HCT116 (cell line): ENCODE results near the gene UPF1. TPM values are rescaled to one million over a fixed set of nuclear protein-coding genes. Genes with fewer than 3 reads are reported as not detected.
"Not testable (repeated sequence)": the region's sequence is repeated elsewhere in the genome, so short reads cannot be mapped to it uniquely, and the experiment has no call there.

ENCODE experiments used
- ATAC-seq: fragments of 200-7000 bp; cut with Tn5 transposase; 2 replicates; pipeline ENCODE4 v1.9.1; 2020; ENCODE audit warnings: mild to moderate bottlenecking, moderate library complexity
- BruUV-seq: library from RNA; stranded (reverse); fragments of 400-500 nt; replicated peaks from 2 replicates; lab custom pipeline; 2021; lab: Mats Ljungman, UMichigan
- CTCF ChIA-PET: fragments of 300-600 bp; sonication (Branson Sonifier 250); formaldehyde crosslinking; loops from one replicate; lab custom pipeline; 2021; ENCODE audit warnings: antibody characterized with exemption; lab: Charles Lee
- POLR2A ChIA-PET: fragments of 300-600, 350-600 bp; sonication (Branson Sonifier 250); formaldehyde crosslinking; loops from one replicate; lab custom pipeline; 2021; ENCODE audit warnings: antibody characterized with exemption; lab: Charles Lee
- RAD21 ChIA-PET, 2 experiments: fragments of 300-600 bp; sonication (Branson Sonifier 250); formaldehyde crosslinking; loops; one replicate each; lab custom pipeline; 2023; ENCODE audit warnings: low total read pairs in 2 of 2; ENCODE audit not compliant: uncharacterized antibody in 2 of 2, unreplicated experiment in 2 of 2, low non-redundant PET in 1 of 2; lab: Charles Lee
- DNase-seq: peaks from one replicate; pipeline ENCODE4 v3.0.0-alpha.2; 2010; ENCODE audit warnings: low read depth, low spot score
- H2AFZ ChIP-seq: fragments of 200-600 bp; shearing (Covaris generic), sonication (generic); 2 replicates; pipeline ENCODE4 v1.6.1; 2017; ENCODE audit warnings: low read depth, mixed run types, mixed read lengths, antibody characterized with exemption, low read length; ENCODE audit not compliant: poor library complexity, severe bottlenecking
- H3K27ac ChIP-seq: 2 replicates; pipeline ENCODE4 v1.5.1; 2012; ENCODE audit warnings: low read depth, low read length
- H3K27me3 ChIP-seq: fragments of 200-600 bp; sonication (generic); 2 replicates; pipeline ENCODE4 v1.6.1; 2016; ENCODE audit warnings: mixed run types, low read length, mixed read lengths; ENCODE audit not compliant: insufficient read depth
- H3K36me3 ChIP-seq, 2 experiments: fragments of 200-500 bp in 1 of 2; fragments of 200-600 bp in 1 of 2; sonication (Bioruptor generic) in 1 of 2; sonication (generic) in 1 of 2; 2 replicates each; pipeline versions ENCODE4 v1.5.1 to v1.6.1; 2014 to 2016; ENCODE audit warnings: low read length in 2 of 2, inconsistent platforms in 1 of 2, mixed read lengths in 1 of 2, mixed run types in 1 of 2; ENCODE audit not compliant: insufficient read depth in 2 of 2, control insufficient read depth in 1 of 2
- H3K4me1 ChIP-seq, 2 experiments: fragments of 200-600 bp in 1 of 2; sonication (generic) in 1 of 2; 2 replicates each; pipeline versions ENCODE4 v1.5.1 to v1.6.1; 2012 to 2017; ENCODE audit warnings: low read length in 2 of 2, inconsistent platforms in 1 of 2, mild to moderate bottlenecking in 1 of 2, mixed read lengths in 1 of 2, mixed run types in 1 of 2, moderate library complexity in 1 of 2; ENCODE audit not compliant: insufficient read depth in 2 of 2, control insufficient read depth in 1 of 2
- H3K4me2 ChIP-seq: fragments of 200-600 bp; sonication (generic); 2 replicates; pipeline ENCODE4 v1.6.1; 2017; ENCODE audit warnings: mixed run types, low read length, mixed read lengths
- H3K4me3 ChIP-seq, 2 experiments: fragments of 200-600 bp in 1 of 2; sonication (generic) in 1 of 2; replicated peaks in 1 of 2; 2 replicates each; pipeline ENCODE4 v1.5.1; 2011 to 2016; ENCODE audit warnings: low read length in 2 of 2, control low read depth in 1 of 2, low read depth in 1 of 2, mild to moderate bottlenecking in 1 of 2, mixed read lengths in 1 of 2, mixed run types in 1 of 2
- H3K79me2 ChIP-seq: fragments of 200-600 bp; sonication (generic); 2 replicates; pipeline ENCODE4 v1.6.1; 2017; ENCODE audit warnings: mild to moderate bottlenecking, mixed run types, low read length, moderate library complexity, mixed read lengths; ENCODE audit not compliant: insufficient read depth
- H3K9ac ChIP-seq: fragments of 200-600 bp; sonication (generic); 2 replicates; pipeline ENCODE4 v1.6.1; 2016; ENCODE audit warnings: low read length, mixed read lengths
- H3K9me2 ChIP-seq: fragments of 200-600 bp; sonication (generic), shearing (Covaris generic); 2 replicates; pipeline ENCODE4 v1.6.1; 2017; ENCODE audit warnings: mixed run types, mild to moderate bottlenecking, moderate library complexity; ENCODE audit not compliant: insufficient read depth
- H3K9me3 ChIP-seq, 2 experiments: fragments of 200-500 bp in 1 of 2; fragments of 200-600 bp in 1 of 2; sonication (Bioruptor generic) in 1 of 2; sonication (generic) in 1 of 2; 2 replicates each; pipeline ENCODE4 v1.6.1; 2014 to 2017; ENCODE audit warnings: low read length in 2 of 2, mixed read lengths in 2 of 2, inconsistent platforms in 1 of 2, low read depth in 1 of 2, mild to moderate bottlenecking in 1 of 2, mixed run types in 1 of 2, moderate library complexity in 1 of 2; ENCODE audit not compliant: control insufficient read depth in 1 of 2, insufficient read depth in 1 of 2
- H4K20me1 ChIP-seq: fragments of 200-600 bp; sonication (generic), shearing (Covaris generic); 2 replicates; pipeline ENCODE4 v1.6.1; 2017; ENCODE audit warnings: mixed run types, mild to moderate bottlenecking, moderate library complexity; ENCODE audit not compliant: insufficient read depth
- CBX3 ChIP-seq: IDR thresholded peaks from 2 replicates; pipeline ENCODE4 v1.6.1; 2012; ENCODE audit warnings: low read depth
- JUND ChIP-seq: IDR thresholded peaks from 2 replicates; pipeline ENCODE4 v1.6.1; 2012
- intact Hi-C: fragments of 100-400 bp; cut with micrococcal nuclease; formaldehyde crosslinking; loops from 2 replicates; pipeline ENCODE4 v1.10.0; 2022
- total RNA-seq: library from RNA; stranded (reverse); gene quantifications from one replicate; pipeline ENCODE4 v1.2.1, GENCODE V29; 2021; ENCODE audit not compliant: unreplicated experiment

Gene UPF1
- total RNA-seq, 1 experiment from 2014 or later: 78.5 TPM

DNA sequence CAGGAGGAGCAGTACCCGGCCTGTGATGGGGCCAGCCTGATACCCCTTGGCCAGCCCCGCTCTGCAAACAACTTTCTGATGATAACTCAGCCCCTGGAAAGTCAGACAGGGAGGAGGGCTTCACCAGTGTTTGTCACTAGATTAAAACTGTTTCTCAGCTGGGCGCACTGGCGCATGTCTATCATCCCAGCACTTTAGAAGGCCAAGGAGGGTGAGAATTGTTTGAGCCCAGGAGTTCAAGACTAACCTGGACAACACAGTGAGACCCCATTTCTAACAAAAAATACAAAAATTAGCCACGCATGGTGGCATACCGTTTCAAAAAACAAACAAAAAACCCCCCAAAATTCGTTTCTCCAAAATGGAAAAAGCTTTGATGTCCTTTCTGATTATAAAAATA is 69.7 kb downstream of the UPF1 start:
- H3K9ac ChIP-seq: no peak overlapping the region
- TF ChIP-seq CBX3 (no peak), JUND (no peak)
- TF ChIP-seq, all 23 proteins: peak for 0
- peaks cover 0 to 9% of the 10 kb centered on the region in 2 experiments; a peak in 3 of 4 replicates for H3K36me3 ChIP-seq
- H3K4me3 ChIP-seq: no peak overlapping the region
- no peaks in the 10 kb centered on the region for H3K4me1 ChIP-seq
- no peak for ATAC-seq
- H3K4me2 ChIP-seq: no peak overlapping the region
- BruUV-seq: no TSS peak
- POLR2A ChIA-PET: no interaction called here
- H4K20me1 ChIP-seq: no peaks in the 10 kb centered on the region
- CTCF ChIA-PET: no interaction called here
- no peaks in the 10 kb centered on the region for H3K9me2 ChIP-seq
- intact Hi-C loops: no loop called here
- no peak overlapping the region for H2AFZ ChIP-seq
- DNase-seq: no peak
- no peak overlapping the region for H3K27ac ChIP-seq
- H3K27me3 ChIP-seq: no peaks in the 10 kb centered on the region
- H3K79me2 ChIP-seq: no peaks in the 10 kb centered on the region
- H3K9me3 ChIP-seq: no peaks in the 10 kb centered on the region
- RAD21 ChIA-PET: no interaction called here

DNA sequence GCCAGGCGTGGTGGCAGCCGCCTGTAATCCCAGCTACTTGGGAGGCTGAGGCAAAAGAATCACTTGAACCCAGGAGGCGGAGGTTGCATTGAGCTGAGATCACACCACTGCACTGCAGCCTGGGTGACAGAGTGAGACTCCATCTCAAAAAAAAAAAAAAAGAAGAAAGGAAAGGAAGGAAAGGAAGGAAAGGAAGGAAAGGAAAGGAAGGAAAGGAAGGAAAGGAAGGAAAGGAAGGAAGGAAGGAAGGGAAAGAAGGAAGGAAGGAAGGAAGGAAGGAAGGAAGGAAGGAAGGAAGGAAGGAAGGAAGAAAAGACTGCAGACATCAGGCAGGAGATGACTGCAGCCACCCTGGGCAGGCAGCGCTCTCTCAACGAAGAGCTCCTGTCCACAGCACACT is 70.8 kb downstream of the UPF1 start:
- H3K4me3 ChIP-seq, H3K9ac ChIP-seq, intact Hi-C loops, H3K27ac ChIP-seq, ATAC-seq, H2AFZ ChIP-seq, BruUV-seq, H3K27me3 ChIP-seq, POLR2A ChIA-PET, H3K4me2 ChIP-seq, CTCF ChIA-PET, RAD21 ChIA-PET, H4K20me1 ChIP-seq, H3K4me1 ChIP-seq, H3K36me3 ChIP-seq, H3K9me3 ChIP-seq, H3K9me2 ChIP-seq, DNase-seq, H3K79me2 ChIP-seq: not testable (repeated sequence)
